ENCODE results near the gene NTNG1. TPM values are rescaled to one million over a fixed set of nuclear protein-coding genes. Genes with fewer than 3 reads are reported as not detected.

The NTNG1 gene
- total RNA-seq, 1 donor: 20.9 TPM

DNA sequence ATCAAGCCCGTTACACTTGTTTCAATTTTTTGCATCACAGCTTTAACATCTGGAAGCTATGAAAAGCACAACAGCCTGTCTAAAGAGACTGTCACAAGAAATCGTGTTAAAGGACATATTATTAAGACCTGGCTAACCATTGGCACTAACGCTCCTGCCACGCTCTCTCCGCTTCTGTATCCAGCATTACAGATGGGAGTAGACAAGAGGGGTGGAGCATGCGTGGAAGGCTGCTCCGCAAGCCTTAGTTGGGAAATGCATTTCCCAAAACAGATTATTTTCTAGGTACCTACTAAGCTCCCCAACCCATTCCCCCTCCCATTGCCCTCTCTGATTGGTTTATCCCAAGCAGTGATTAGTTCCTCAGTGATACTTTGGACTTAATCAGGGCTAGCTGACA is 72.4 kb downstream of the NTNG1 start:
- DNase-seq (ENCODE audit: low read depth): no peak
- TF ChIP-seq, protein P1, sequence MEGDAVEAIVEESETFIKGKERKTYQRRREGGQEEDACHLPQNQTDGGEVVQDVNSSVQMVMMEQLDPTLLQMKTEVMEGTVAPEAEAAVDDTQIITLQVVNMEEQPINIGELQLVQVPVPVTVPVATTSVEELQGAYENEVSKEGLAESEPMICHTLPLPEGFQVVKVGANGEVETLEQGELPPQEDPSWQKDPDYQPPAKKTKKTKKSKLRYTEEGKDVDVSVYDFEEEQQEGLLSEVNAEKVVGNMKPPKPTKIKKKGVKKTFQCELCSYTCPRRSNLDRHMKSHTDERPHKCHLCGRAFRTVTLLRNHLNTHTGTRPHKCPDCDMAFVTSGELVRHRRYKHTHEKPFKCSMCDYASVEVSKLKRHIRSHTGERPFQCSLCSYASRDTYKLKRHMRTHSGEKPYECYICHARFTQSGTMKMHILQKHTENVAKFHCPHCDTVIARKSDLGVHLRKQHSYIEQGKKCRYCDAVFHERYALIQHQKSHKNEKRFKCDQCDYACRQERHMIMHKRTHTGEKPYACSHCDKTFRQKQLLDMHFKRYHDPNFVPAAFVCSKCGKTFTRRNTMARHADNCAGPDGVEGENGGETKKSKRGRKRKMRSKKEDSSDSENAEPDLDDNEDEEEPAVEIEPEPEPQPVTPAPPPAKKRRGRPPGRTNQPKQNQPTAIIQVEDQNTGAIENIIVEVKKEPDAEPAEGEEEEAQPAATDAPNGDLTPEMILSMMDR (IDR thresholded peaks at IDR 0.05; ENCODE audit: insufficient read depth, low read length): no peak
- H3K4me3 ChIP-seq (ENCODE audit: low read depth, low read length): no peak overlapping the region

DNA sequence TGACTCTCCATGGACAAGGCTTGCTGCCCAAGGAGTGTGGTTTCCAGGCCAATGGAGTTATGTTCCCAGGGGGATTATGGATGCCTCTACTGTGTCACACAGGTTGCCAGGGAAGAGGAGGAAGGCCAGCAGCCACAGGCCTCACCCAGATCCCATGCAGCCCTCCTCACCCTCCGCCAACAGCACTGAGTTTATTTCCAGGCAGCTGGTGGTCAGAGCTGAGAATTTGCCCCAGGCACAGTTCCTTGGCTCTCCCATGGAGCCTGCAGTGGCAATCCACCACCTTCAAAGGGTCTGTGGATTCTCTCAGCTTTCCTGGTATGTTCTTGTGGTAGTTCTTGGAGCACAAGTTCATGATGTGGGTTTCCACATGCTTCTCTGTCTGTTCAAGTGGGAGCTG is 79.2 kb downstream of the NTNG1 start:
- no peak overlapping the region for H3K4me3 ChIP-seq (ENCODE audit: low read depth, low read length)
- DNase-seq (ENCODE audit: low read depth): no peak
- TF ChIP-seq, protein P1 (IDR thresholded peaks at IDR 0.05; ENCODE audit: insufficient read depth, low read length): no peak

DNA sequence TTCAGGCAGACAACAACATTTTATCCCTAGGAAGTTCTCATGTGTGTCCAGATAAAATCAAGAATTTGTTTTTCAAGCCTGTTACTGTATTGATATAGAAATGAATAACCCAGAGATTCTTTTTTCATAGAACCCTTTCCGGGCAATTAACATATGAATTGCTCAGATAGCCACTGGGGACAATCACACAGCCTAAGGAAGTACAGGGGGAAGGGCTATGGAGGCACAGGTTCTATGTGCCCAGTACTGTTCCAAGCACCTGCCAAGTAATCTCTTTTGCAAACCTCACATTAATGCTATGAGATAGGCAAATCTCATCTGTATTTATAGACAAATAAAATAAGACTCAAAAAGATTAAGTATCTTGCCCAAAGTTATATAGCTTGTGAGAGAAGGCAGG is 84.9 kb downstream of the NTNG1 start:
- H3K4me3 ChIP-seq (ENCODE audit: low read depth, low read length): no peak overlapping the region
- TF ChIP-seq, protein P1 (IDR thresholded peaks at IDR 0.05; ENCODE audit: insufficient read depth, low read length): no peak
- DNase-seq (ENCODE audit: low read depth): no peak

DNA sequence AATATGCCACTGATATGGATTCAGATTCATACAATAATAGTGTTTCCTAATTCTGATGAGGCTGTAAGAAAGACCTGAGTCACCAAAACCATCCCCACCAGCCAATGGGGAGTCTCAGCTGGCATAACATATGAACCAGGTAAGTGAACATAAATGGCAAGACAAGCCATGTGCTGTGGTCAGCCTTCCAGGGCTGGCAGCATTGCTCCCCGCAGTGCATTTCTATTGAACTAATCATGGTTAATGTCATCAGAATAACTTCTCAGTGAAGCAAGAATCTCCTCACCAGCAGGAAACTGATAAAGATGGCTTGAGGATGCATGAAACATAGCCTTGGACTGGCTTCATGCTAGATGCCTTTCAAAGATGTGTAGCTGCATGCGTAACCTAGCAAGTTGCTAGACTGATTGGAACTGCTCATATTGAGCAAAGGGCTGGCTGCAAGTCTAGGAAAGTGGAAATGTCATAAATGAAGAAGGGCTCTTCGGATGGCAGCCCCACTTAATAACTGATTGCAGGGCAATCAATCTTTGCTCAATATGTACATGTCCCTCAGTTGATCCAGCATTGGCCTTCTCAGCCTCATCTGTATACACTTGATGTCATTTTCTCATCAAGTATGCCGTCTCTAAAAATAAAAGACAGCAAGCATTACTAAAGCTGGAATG is 88.0 kb downstream of the NTNG1 start:
- no peak overlapping the region for H3K4me3 ChIP-seq (ENCODE audit: low read depth, low read length)
- TF ChIP-seq, protein P1 (IDR thresholded peaks at IDR 0.05; ENCODE audit: insufficient read depth, low read length): no peak
- DNase-seq (ENCODE audit: low read depth): peak; percentile 25

DNA sequence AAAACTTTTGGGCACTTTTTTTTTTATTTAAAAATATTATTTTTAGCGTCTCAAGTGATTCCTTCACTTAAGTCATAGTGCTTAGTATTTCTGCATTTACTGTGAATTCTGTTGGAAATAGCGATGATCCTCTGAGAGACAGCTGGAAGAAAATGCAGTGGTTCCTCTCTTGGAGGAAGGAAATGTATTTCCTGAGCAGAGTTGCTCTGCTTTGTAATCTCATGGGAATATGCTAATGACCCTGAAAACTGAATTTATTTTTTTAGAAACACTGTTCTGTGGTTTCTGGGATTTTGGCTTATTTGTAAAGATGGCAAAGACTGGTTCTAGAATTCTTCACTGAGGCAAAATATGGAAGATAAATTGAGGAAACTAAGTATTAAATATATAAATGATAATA is 88.9 kb downstream of the NTNG1 start:
- TF ChIP-seq, protein P1 (IDR thresholded peaks at IDR 0.05; ENCODE audit: insufficient read depth, low read length): no peak
- DNase-seq (ENCODE audit: low read depth): no peak
- no peak overlapping the region for H3K4me3 ChIP-seq (ENCODE audit: low read depth, low read length)

DNA sequence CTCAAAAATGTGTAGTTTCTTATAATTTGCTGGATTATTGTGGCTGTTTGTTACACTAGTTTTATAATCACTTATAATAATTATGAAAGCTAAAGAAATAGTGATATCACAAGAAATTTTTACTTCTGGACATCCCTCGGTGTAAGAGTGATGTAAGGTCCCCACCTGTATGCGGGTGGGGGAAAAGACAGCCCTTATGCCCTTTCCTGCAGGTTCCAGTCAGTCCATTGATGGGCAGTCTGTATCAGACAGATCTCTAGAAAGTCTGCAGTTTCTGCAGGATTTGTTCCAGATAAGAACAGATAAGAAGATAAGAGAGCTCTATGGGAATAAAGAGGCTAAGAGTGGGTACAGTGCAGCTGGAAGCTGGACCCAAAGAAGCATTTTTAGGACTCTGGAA is 89.3 kb downstream of the NTNG1 start:
- DNase-seq (ENCODE audit: low read depth): no peak
- TF ChIP-seq, protein P1 (IDR thresholded peaks at IDR 0.05; ENCODE audit: insufficient read depth, low read length): no peak
- H3K4me3 ChIP-seq (ENCODE audit: low read depth, low read length): no peak overlapping the region

DNA sequence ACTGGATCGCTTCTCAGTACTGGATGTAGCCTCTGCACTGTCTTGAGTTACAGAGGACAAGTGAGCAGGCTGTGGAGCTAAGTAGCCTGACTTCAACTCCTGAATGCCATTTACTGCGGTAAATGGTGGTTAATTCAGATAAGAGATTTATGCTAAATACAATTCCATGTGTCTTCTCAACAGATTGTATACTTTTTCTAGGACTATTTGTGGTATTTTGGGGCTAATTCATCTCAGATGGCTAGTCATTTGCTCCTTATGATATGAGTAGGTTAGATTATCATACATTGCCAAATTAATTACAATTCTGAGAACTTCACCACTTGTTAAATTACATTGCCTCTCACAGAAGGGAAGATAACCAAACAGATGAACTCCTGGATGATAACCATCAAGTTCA is 90.5 kb downstream of the NTNG1 start:
- TF ChIP-seq, protein P1 (IDR thresholded peaks at IDR 0.05; ENCODE audit: insufficient read depth, low read length): no peak
- DNase-seq (ENCODE audit: low read depth): no peak
- H3K4me3 ChIP-seq (ENCODE audit: low read depth, low read length): no peak overlapping the region

Measured in fibroblast of the aortic adventitia (primary cell).